ENCODE data around the gene TBATA.

TBATA gene

GRCh38 chr10:70785190-70785589 lies at the start of gene TBATA:
Gene TBATA, minus strand, starts transcription at chr10:70785377. Its CDS starts 1,998 bp downstream, at chr10:70783379.
- DNase-seq = no peak

- DNase-seq = no peak
These were observed 49.4 kb upstream of the TBATA start for GRCh38 chr10:70834441-70835151.

- DNase-seq = no peak
These were observed 48.8 kb upstream of the TBATA start for GRCh38 chr10:70834021-70834420.

- no peak for DNase-seq
These were observed 48.4 kb upstream of the TBATA start for GRCh38 chr10:70833601-70834000.

GRCh38 chr10:70832852-70833528 lies 47.8 kb upstream of the TBATA start:
- DNase-seq = no peak

GRCh38 chr10:70832221-70832620 lies 47.0 kb upstream of the TBATA start:
- no peak for DNase-seq

GRCh38 chr10:70830164-70830563 lies 45.0 kb upstream of the TBATA start:
- DNase-seq = no peak

- no peak for DNase-seq
These were observed 44.4 kb upstream of the TBATA start for GRCh38 chr10:70829543-70829942.

- no peak for DNase-seq
These were observed 43.7 kb upstream of the TBATA start for GRCh38 chr10:70828923-70829322.

GRCh38 chr10:70827086-70827757 lies 42.0 kb upstream of the TBATA start:
- no peak for DNase-seq

- DNase-seq = no peak
These were observed 37.1 kb upstream of the TBATA start for GRCh38 chr10:70822076-70822820.

- peak; percentile 22 for DNase-seq
These were observed 36.0 kb upstream of the TBATA start for GRCh38 chr10:70820976-70821750.

- peak; percentile 46 for DNase-seq
These were observed 31.2 kb upstream of the TBATA start for GRCh38 chr10:70816220-70816894.

GRCh38 chr10:70815504-70816219 lies 30.5 kb upstream of the TBATA start, which contains the start of gene SGPL1:
Gene SGPL1, plus strand, starts transcription at chr10:70815948. Its CDS starts 906 bp downstream, at chr10:70816854.
- DNase-seq = peak; percentile 82

GRCh38 chr10:70814126-70814525 lies 28.9 kb upstream of the TBATA start:
- DNase-seq = no peak

- no peak for DNase-seq
These were observed 27.6 kb upstream of the TBATA start for GRCh38 chr10:70812814-70813213.

- DNase-seq = no peak
These were observed 26.7 kb upstream of the TBATA start for GRCh38 chr10:70811881-70812280.

GRCh38 chr10:70810967-70811366 lies 25.8 kb upstream of the TBATA start:
- no peak for DNase-seq

- no peak for DNase-seq
These were observed 24.5 kb upstream of the TBATA start for GRCh38 chr10:70809726-70810125.

GRCh38 chr10:70809011-70809611 lies 23.9 kb upstream of the TBATA start:
- DNase-seq = no peak

GRCh38 chr10:70807556-70807955 lies 22.4 kb upstream of the TBATA start:
- no peak for DNase-seq

Measured in stimulated activated CD4-positive, alpha-beta T cell treated with anti-CD3 and anti-CD28 coated beads, Interleukin-1b, Interleukin-23, amount 100 ng/mL, for 48 hours (primary cell).